ENCODE measurements around the gene VWC2. TPM values are rescaled to one million over a fixed set of nuclear protein-coding genes. Genes with fewer than 3 reads are reported as not detected.

VWC2 gene
- polyA plus RNA-seq, 1 experiment = not detected

DNA sequence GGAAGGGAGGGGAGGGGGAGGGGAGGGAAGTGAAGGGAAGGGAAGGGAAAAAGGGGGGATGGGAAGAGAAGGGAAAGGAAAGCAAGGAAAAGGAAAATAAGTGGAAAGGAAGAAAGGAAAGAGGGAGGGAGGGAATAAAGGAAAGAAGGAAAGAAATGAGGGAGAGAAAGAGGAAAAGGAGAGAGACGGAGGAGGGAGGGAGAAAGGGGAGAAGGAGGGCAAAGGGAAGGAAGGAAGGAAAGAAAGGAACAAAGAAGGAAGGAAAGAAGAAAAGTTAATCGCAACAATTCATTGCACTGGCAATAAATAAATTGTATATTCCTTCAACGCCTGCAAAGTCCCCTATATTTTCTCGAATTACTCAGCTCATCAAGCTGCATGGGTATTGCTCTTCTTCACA is 2.6 kb upstream of the VWC2 start:
- ChIA-PET CTCF (no interaction called here), POLR2A (no interaction called here)
- TF ChIP-seq, protein P1, sequence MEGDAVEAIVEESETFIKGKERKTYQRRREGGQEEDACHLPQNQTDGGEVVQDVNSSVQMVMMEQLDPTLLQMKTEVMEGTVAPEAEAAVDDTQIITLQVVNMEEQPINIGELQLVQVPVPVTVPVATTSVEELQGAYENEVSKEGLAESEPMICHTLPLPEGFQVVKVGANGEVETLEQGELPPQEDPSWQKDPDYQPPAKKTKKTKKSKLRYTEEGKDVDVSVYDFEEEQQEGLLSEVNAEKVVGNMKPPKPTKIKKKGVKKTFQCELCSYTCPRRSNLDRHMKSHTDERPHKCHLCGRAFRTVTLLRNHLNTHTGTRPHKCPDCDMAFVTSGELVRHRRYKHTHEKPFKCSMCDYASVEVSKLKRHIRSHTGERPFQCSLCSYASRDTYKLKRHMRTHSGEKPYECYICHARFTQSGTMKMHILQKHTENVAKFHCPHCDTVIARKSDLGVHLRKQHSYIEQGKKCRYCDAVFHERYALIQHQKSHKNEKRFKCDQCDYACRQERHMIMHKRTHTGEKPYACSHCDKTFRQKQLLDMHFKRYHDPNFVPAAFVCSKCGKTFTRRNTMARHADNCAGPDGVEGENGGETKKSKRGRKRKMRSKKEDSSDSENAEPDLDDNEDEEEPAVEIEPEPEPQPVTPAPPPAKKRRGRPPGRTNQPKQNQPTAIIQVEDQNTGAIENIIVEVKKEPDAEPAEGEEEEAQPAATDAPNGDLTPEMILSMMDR (IDR thresholded peaks at IDR 0.05; ENCODE audit: low read depth, low read length) = no peak

DNA sequence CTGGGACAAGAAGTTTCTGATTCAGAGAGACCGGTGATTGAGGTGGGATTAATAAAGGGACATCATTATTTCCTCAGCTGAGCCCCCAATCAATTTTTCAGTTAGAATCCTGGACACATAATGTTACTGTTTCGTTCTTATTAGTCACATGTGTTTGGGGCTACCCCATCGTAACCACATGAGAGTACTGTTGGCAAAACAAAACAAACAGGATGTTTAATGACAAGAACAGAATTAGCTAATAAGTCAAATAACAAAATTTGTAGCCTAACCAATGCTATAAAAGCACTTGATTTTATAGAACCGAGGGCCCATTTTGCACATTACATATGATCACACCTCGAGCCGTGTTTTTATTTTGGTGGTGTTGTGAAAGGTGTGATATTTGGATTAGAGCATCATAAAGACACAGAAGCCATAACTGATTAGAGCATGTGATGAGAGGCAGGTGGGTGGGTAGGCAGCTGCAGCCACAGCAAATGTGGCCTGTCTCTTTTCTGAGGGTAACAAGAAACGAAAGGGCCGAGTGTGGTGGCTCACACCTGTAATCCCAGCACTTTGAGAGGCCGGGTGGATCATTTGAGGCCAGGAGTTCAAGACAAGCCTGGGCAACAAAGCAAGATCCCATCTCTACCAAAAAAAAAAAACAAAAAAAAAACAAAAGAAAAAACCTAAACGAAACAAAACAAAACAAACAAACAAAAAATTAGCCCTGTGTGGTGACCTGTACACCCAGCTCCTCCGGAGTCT is 1.8 kb upstream of the VWC2 start:
- H3K27me3 ChIP-seq (ENCODE audit: control insufficient read depth, insufficient read depth, low read length) = peaks cover 6% of the 10 kb centered on the region
- ChIA-PET CTCF (no interaction called here), POLR2A (no interaction called here)
- TF ChIP-seq, protein P1 (IDR thresholded peaks at IDR 0.05; ENCODE audit: low read depth, low read length) = no peak
- no peak overlapping the region for H3K27ac ChIP-seq (ENCODE audit: low read depth, low read length)
- H3K4me3 ChIP-seq (ENCODE audit: low read depth, low read length) = no peak overlapping the region
- no peak for DNase-seq (ENCODE audit: low read depth, low spot score)
- peaks cover 26% of the 10 kb centered on the region for H3K9me3 ChIP-seq (ENCODE audit: control insufficient read depth, insufficient read depth, low read length)

More for the DNA sequence above, 2.6 kb upstream of the VWC2 start:
- no peak overlapping the region for H3K27ac ChIP-seq (ENCODE audit: low read depth, low read length)
- peaks cover 6% of the 10 kb centered on the region for H3K27me3 ChIP-seq (ENCODE audit: control insufficient read depth, insufficient read depth, low read length)
- H3K9me3 ChIP-seq (ENCODE audit: control insufficient read depth, insufficient read depth, low read length) = peaks cover 29% of the 10 kb centered on the region
- no peak overlapping the region for H3K4me3 ChIP-seq (ENCODE audit: low read depth, low read length)
- DNase-seq (ENCODE audit: low read depth, low spot score) = no peak

DNA sequence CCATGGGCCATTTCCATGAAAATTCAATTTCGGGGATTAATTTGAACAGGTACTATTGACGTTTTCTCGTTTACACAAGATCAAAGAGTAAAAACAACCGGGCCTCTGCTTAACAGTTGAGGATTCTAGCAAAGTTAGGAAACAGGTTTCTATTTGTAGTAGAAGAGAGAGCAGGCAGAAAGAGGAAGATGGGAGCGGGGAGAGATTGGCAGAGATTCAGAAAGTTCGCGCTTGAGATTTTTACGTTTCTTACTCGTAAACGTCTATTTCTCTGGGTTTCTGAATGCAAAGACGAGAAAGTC is 571 bp upstream of the VWC2 start:
- POLR2A ChIA-PET = no interaction called here
- CTCF ChIA-PET = no interaction called here
- TF ChIP-seq, protein P1 (IDR thresholded peaks at IDR 0.05; ENCODE audit: low read depth, low read length) = no peak

DNA sequence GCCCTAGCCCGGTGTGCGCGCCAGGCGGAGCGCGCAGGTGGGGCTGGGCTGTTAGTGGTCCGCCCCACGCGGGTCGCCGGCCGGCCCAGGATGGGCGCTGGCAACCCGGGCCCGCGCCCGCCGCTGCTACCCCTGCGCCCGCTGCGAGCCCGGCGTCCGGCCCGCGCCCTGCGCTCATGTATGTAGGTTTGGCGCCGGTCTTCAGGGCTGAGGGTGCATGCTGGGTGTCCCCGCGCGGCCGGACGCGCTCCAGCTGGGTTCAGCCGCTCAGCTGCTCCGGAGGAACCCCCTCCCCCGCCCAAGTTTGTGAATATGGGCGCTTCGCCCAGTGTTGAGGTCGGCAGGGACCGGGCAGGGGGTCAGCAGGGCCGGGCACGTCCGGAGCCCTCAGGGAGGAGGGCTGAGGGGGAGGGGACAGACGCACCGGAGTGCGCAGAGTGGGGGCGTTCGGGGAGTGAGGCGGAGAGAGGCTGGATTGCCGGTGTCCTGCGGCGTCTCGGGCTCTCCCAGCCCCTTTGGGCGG is 559 bp downstream of the VWC2 start:
- TF ChIP-seq, protein P1 (IDR thresholded peaks at IDR 0.05; ENCODE audit: low read depth, low read length) = no peak
- no peak overlapping the region for H3K27ac ChIP-seq (ENCODE audit: low read depth, low read length)
- no peak overlapping the region for H3K4me3 ChIP-seq (ENCODE audit: low read depth, low read length)
- H3K9me3 ChIP-seq (ENCODE audit: control insufficient read depth, insufficient read depth, low read length) = peaks cover 19% of the 10 kb centered on the region; the same call in 1 of the 2 replicates
- CTCF ChIA-PET = no interaction called here
- DNase-seq (ENCODE audit: low read depth, low spot score) = no peak
- peaks cover 6% of the 10 kb centered on the region for H3K27me3 ChIP-seq (ENCODE audit: control insufficient read depth, insufficient read depth, low read length)
- POLR2A ChIA-PET = no interaction called here

More for the DNA sequence above, 571 bp upstream of the VWC2 start:
- H3K4me3 ChIP-seq (ENCODE audit: low read depth, low read length) = no peak overlapping the region
- peaks cover 6% of the 10 kb centered on the region for H3K27me3 ChIP-seq (ENCODE audit: control insufficient read depth, insufficient read depth, low read length)
- H3K27ac ChIP-seq (ENCODE audit: low read depth, low read length) = no peak overlapping the region
- no peak for DNase-seq (ENCODE audit: low read depth, low spot score)
- peaks cover 24% of the 10 kb centered on the region for H3K9me3 ChIP-seq (ENCODE audit: control insufficient read depth, insufficient read depth, low read length)

DNA sequence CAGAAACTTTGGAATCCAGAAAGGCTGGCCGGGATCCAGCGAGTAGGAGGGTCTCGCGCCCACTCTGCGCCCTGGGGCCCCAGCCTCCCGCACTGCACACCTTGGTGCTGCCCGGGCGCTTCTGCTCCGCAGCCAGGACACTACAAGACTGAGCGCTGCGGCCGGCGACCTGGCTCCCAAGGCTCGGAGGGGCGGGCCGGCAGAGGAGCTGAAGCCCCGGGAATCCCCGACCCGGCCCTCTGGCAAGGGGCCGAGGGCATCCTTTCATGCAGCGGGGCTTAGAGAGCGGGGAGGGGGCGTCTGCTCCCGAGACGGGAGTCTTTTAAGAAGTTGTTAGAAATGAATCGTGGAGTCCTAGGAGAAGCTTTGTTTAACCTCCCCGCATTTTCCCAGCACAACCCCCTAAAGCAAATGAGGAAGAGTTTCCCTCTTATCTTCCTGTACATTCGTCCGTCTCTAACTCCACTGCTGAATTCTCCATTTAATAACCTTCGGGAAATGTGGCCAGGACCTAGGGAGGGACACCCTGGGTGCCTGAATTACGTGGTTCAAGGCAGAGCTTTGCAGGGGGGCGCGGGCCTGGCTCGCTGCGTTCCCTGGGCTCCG is 1.1 kb downstream of the VWC2 start:
- Histone ChIP-seq H3K27me3 (ENCODE audit: control insufficient read depth, insufficient read depth, low read length) (peaks cover 6% of the 10 kb centered on the region), H3K4me3 (ENCODE audit: low read depth, low read length) (no peak overlapping the region), H3K27ac (ENCODE audit: low read depth, low read length) (no peak overlapping the region), H3K9me3 (ENCODE audit: control insufficient read depth, insufficient read depth, low read length) (peaks cover 19% of the 10 kb centered on the region; the same call in 1 of the 2 replicates)
- TF ChIP-seq, protein P1 (IDR thresholded peaks at IDR 0.05; ENCODE audit: low read depth, low read length) = no peak
- no peak for DNase-seq (ENCODE audit: low read depth, low spot score)
- POLR2A ChIA-PET = no interaction called here
- CTCF ChIA-PET = no interaction called here
